HepG2 (cell line): ENCODE measurements around the gene MAGI1. TPM values are rescaled to one million over a fixed set of nuclear protein-coding genes. Genes with fewer than 3 reads are reported as not detected.
A peak's percentile ranks its signal among the peaks of the same experiment; 100 is the strongest.

Experiments used
- DZIP1 ChIP-seq: sonication (generic); formaldehyde crosslinking; IDR thresholded peaks from 2 replicates; pipeline ENCODE4 v1.5.0; 2020; ENCODE audit warnings: mild to moderate bottlenecking, missing genetic modification reagents
- HDAC1 ChIP-seq: sonication (generic); formaldehyde crosslinking; IDR thresholded peaks from 2 replicates; pipeline ENCODE4 v1.5.1; 2020; ENCODE audit warnings: mild to moderate bottlenecking, missing genetic modification reagents
- HNF4G ChIP-seq, 2 experiments: sonication (generic) in 1 of 2; formaldehyde crosslinking in 1 of 2; IDR thresholded peaks; 2 replicates each; pipeline versions ENCODE4 v1.4.0 to v1.6.1; 2011 to 2020; ENCODE audit warnings: borderline replicate concordance in 2 of 2, low read depth in 2 of 2, mild to moderate bottlenecking in 2 of 2, low read length in 1 of 2, missing genetic modification reagents in 1 of 2, moderate library complexity in 1 of 2
- NFYB ChIP-seq: sonication (generic); formaldehyde crosslinking; IDR thresholded peaks from 2 replicates; pipeline ENCODE4 v1.4.0; 2020; ENCODE audit warnings: missing genetic modification reagents
- NR2F6 ChIP-seq, 2 experiments: IDR thresholded peaks; 2 replicates each; pipeline ENCODE4 v1.6.1; 2016; ENCODE audit warnings: antibody characterized with exemption in 1 of 2, mild to moderate bottlenecking in 1 of 2
- PAX8 ChIP-seq: sonication (generic); formaldehyde crosslinking; IDR thresholded peaks from 2 replicates; pipeline ENCODE4 v1.8.0; 2022; ENCODE audit warnings: mild to moderate bottlenecking, missing genetic modification reagents, borderline replicate concordance
- SAP130 ChIP-seq: IDR thresholded peaks from 2 replicates; pipeline ENCODE4 v1.6.1; 2016; ENCODE audit warnings: low read depth
- SMAD1 ChIP-seq: sonication (generic); formaldehyde crosslinking; IDR thresholded peaks from 2 replicates; pipeline ENCODE4 v1.4.0; 2020; ENCODE audit warnings: missing genetic modification reagents, low read depth, mild to moderate bottlenecking, borderline replicate concordance
- ZBTB2 ChIP-seq: sonication (generic); formaldehyde crosslinking; IDR thresholded peaks from 2 replicates; pipeline ENCODE4 v1.8.0; 2022; ENCODE audit warnings: low read depth, missing genetic modification reagents
- ZNF230 ChIP-seq: sonication (generic); formaldehyde crosslinking; IDR thresholded peaks from 2 replicates; pipeline ENCODE4 v1.4.0; 2020; ENCODE audit warnings: mild to moderate bottlenecking, missing genetic modification reagents
- ZNF232 ChIP-seq: sonication (generic); formaldehyde crosslinking; IDR thresholded peaks from 2 replicates; pipeline ENCODE4 v1.4.0; 2020; ENCODE audit warnings: missing genetic modification reagents, borderline replicate concordance
- ZNF331 ChIP-seq: sonication (generic); formaldehyde crosslinking; IDR thresholded peaks from 2 replicates; pipeline ENCODE4 v1.4.0; 2020; ENCODE audit warnings: missing genetic modification reagents
- ZNF414 ChIP-seq: sonication (generic); formaldehyde crosslinking; IDR thresholded peaks from 2 replicates; pipeline ENCODE4 v1.5.0; 2020; ENCODE audit warnings: missing genetic modification reagents
- ZNF772 ChIP-seq: sonication (generic); formaldehyde crosslinking; IDR thresholded peaks from 2 replicates; pipeline ENCODE4 v1.5.0; 2020; ENCODE audit warnings: mild to moderate bottlenecking, missing genetic modification reagents
- ZNF788 ChIP-seq: sonication (generic); formaldehyde crosslinking; IDR thresholded peaks from 2 replicates; pipeline ENCODE4 v1.5.0; 2020; ENCODE audit warnings: mild to moderate bottlenecking, missing genetic modification reagents, borderline replicate concordance
- polyA plus RNA-seq, 8 experiments: library from polyadenylated mRNA; depleted of rRNA in 3 of 8; stranded (reverse) in 7 of 8; unstranded in 1 of 8; fragments of >200 nt; fragmentation: Illumina TruSeq in 4 of 8; extraction: Trizol in 4 of 8; gene quantifications; 2 replicates each; pipeline versions ENCODE4 v1.2.1 to v1.2.3, GENCODE V29; 2011 to 2016; ENCODE audit warnings: low read depth in 4 of 8, missing spikeins in 1 of 8, mixed read lengths in 1 of 8; ENCODE audit not compliant: insufficient read depth in 1 of 8
- total RNA-seq, 5 experiments: library from RNA; depleted of rRNA; stranded (reverse); fragments of >200 nt; fragmentation: Illumina TruSeq; extraction: Trizol; gene quantifications; 2 replicates each; pipeline ENCODE4 v1.2.3, GENCODE V29; 2016; ENCODE audit warnings: low read depth in 1 of 5
- TF ChIP-seq, protein P1 (sequence below): sonication (generic); formaldehyde crosslinking; IDR thresholded peaks from 2 replicates; pipeline ENCODE4 v1.5.0; 2020; ENCODE audit warnings: mild to moderate bottlenecking, missing genetic modification reagents, moderate library complexity
- TF ChIP-seq, protein P2 (sequence below): sonication (generic); formaldehyde crosslinking; IDR thresholded peaks from 2 replicates; pipeline ENCODE4 v1.4.0; 2020; ENCODE audit warnings: missing genetic modification reagents

The MAGI1 gene
- total and polyA plus RNA-seq, 2 of the 13 experiments (the other 11 are each of a cell fraction or from before 2014, with no cell fraction given): 22.2 to 26.0 TPM

DNA sequence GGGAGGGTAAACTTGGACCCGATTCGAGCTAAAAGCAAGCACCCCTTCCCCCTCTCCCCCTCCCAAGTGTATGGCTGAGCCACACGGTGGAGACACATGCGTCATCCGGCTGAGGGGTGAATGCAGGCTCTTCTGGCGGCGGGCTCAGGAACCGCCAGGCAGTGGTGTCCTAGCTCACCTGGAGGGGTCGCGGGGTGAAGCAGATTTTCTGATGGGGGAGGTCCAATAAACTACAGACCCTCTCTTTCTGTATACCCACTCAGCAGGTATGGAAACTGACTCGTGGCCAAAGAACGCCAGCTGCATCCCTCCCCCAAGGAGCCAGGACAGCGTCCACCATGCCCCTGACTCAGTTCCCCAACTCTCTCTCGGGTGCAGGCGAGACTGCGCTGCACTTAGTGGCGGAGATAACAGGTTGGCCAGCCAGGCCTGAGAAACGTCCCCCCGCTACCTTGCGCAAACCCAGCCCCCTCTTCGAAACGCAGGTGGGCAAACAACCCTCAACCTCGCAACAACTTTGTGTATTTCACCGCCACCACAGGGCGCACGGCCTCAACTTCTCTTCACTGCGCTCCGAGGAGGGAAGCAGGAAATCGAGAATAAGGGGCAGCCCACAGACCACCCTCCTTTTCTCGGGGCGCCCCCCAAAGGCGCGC is 1.3 kb downstream of the MAGI1 start (continued):
- TF ChIP-seq HNF4G (IDR thresholded peaks at IDR 0.05; ENCODE audit: borderline replicate concordance, low read depth, low read length) (no peak), HNF4G (CRISPR knock-in tag; IDR thresholded peaks at IDR 0.05; ENCODE audit: borderline replicate concordance, low read depth) (no peak), ZNF788 (CRISPR knock-in tag) (peak; percentile 14; the same call in 1 of the 2 replicates), HDAC1 (CRISPR knock-in tag) (peak; percentile 27; the same call in 1 of the 2 replicates), ZNF232 (CRISPR knock-in tag) (peak; percentile 40; the same call in 1 of the 2 replicates), SMAD1 (no peak), NFYB (no peak), ZNF331 (CRISPR knock-in tag) (0 out of 2 replicates have a peak, but pooled peaks have one; percentile 21), ZBTB2 (CRISPR knock-in tag) (no peak), ZNF230 (0 out of 2 replicates have a peak, but pooled peaks have one; percentile 18), ZNF414 (CRISPR knock-in tag) (no peak), NR2F6 (IDR thresholded peaks at IDR 0.05) (peak; percentile 39; the same call in 1 of the 2 replicates), NR2F6 (CRISPR knock-in tag; IDR thresholded peaks at IDR 0.05) (peak; percentile 12; the same call in 1 of the 2 replicates), DZIP1 (CRISPR knock-in tag) (no peak), PAX8 (CRISPR knock-in tag) (no peak), SAP130 (peak; percentile 60; the same call in 1 of the 2 replicates), ZNF772 (CRISPR knock-in tag) (peak; percentile 38; the same call in 1 of the 2 replicates)
- TF ChIP-seq, protein P1, sequence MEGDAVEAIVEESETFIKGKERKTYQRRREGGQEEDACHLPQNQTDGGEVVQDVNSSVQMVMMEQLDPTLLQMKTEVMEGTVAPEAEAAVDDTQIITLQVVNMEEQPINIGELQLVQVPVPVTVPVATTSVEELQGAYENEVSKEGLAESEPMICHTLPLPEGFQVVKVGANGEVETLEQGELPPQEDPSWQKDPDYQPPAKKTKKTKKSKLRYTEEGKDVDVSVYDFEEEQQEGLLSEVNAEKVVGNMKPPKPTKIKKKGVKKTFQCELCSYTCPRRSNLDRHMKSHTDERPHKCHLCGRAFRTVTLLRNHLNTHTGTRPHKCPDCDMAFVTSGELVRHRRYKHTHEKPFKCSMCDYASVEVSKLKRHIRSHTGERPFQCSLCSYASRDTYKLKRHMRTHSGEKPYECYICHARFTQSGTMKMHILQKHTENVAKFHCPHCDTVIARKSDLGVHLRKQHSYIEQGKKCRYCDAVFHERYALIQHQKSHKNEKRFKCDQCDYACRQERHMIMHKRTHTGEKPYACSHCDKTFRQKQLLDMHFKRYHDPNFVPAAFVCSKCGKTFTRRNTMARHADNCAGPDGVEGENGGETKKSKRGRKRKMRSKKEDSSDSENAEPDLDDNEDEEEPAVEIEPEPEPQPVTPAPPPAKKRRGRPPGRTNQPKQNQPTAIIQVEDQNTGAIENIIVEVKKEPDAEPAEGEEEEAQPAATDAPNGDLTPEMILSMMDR (CRISPR knock-in tag): peak; percentile 67
- TF ChIP-seq, protein P2, sequence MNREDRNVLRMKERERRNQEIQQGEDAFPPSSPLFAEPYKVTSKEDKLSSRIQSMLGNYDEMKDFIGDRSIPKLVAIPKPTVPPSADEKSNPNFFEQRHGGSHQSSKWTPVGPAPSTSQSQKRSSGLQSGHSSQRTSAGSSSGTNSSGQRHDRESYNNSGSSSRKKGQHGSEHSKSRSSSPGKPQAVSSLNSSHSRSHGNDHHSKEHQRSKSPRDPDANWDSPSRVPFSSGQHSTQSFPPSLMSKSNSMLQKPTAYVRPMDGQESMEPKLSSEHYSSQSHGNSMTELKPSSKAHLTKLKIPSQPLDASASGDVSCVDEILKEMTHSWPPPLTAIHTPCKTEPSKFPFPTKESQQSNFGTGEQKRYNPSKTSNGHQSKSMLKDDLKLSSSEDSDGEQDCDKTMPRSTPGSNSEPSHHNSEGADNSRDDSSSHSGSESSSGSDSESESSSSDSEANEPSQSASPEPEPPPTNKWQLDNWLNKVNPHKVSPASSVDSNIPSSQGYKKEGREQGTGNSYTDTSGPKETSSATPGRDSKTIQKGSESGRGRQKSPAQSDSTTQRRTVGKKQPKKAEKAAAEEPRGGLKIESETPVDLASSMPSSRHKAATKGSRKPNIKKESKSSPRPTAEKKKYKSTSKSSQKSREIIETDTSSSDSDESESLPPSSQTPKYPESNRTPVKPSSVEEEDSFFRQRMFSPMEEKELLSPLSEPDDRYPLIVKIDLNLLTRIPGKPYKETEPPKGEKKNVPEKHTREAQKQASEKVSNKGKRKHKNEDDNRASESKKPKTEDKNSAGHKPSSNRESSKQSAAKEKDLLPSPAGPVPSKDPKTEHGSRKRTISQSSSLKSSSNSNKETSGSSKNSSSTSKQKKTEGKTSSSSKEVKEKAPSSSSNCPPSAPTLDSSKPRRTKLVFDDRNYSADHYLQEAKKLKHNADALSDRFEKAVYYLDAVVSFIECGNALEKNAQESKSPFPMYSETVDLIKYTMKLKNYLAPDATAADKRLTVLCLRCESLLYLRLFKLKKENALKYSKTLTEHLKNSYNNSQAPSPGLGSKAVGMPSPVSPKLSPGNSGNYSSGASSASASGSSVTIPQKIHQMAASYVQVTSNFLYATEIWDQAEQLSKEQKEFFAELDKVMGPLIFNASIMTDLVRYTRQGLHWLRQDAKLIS (CRISPR knock-in tag): 0 out of 2 replicates have a peak, but pooled peaks have one; percentile 8
